ENCODE results near the gene BRSK1.
"Not testable (repeated sequence)": the region's sequence is repeated elsewhere in the genome, so short reads cannot be mapped to it uniquely, and the experiment has no call there.

BRSK1 gene

GRCh38 chr19:55306712-55307111, 22.9 kb downstream of the BRSK1 start:
- no peak for DNase-seq

DNA sequence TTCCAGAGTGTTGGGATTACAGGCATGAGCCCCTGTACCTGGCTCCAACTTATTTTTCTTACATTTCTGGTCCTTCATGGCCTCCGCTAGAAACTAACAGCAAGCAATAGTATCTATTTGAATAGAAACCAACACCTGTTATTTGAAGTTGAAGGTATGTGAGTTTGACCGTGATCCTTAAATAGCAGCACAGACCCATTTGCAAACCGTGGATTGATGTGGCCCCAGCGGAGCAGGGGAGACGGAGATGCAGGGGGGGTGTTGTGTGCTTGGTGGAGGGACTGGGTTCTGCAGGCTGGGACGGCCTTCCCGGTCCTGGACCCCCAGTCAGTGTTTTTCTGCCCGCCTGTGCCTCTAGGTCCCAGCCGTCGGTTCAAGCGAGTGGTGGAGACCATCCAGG, 24.5 kb downstream of the BRSK1 start:
- DNase-seq = no peak

- no peak for DNase-seq
These were observed 25.7 kb downstream of the BRSK1 start for GRCh38 chr19:55309448-55309847.

DNA sequence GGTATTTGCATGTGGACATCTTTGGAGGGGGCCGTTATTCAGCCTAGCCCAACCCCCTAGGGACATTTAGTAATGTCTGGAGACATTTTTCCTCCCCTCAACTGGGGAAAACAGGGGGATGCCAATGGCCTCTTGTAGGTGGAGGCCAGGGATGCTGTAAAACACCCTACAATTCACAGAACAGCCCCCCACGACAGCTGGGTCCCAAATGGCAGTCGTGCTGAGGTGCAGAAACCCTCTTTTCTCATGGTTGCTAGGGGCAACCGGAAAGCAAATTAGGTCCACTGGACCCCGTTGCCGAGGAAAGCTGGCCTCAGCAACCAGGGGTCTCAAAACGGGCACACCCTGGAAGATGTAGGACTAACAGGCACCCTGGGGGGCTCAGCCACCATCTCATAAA, 26.7 kb downstream of the BRSK1 start:
- DNase-seq = no peak

DNA sequence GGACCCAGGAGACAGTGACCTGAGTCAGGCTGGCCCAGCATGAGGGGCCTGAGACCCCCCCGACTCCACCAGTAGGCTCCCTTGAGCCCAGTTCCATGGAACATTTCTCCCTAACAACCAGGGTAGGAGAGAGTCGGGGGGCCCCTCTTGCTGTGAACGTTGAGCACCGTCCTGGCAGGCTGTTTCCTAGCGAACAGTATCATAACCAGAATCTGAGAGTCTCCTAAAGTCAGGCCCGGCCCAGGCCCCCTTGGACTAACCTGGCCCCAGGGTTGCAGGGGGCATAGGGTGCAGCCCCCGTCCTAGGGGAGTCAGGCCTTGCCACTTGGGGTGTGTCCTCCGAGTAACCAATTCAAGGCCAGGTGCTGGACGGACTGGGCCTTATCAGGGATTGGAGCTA, 27.6 kb downstream of the BRSK1 start:
- DNase-seq = no peak

- DNase-seq = no peak
These were observed 28.0 kb downstream of the BRSK1 start for GRCh38 chr19:55311797-55312196.

GRCh38 chr19:55312621-55313512, 29.1 kb downstream of the BRSK1 start:
- no peak for DNase-seq

GRCh38 chr19:55314396-55314795, 30.6 kb downstream of the BRSK1 start:
- no peak for DNase-seq

DNA sequence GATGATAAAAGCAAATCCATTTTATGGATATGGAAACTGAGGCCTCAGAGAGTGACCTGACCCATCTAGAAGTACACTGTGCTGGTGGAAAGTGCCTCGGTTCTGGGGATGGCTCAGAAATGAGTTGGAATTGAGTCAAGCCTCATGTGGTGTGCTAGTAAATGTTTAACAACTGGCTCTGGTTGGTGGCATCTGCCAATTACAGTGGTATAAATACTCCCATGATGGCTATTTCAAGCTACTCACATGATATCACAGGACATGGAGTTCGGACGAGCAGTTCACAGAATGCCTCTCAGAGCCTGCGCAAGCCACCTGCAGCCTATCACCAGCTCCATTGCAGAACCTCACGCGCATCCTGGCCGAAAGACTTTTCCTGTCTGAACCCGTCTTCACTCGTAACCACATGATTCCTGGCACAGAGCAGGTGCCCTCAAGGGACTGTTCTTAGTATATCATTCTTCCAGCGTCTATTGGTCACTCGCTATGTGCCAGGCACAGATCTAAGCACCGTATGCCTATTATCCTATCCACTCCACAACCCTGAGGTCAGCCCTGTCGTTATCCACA, 32.2 kb downstream of the BRSK1 start:
- no peak for DNase-seq

GRCh38 chr19:55316646-55317045, 32.8 kb downstream of the BRSK1 start:
- DNase-seq = no peak

- no peak for DNase-seq
These were observed 36.0 kb downstream of the BRSK1 start for GRCh38 chr19:55319785-55320184.

DNA sequence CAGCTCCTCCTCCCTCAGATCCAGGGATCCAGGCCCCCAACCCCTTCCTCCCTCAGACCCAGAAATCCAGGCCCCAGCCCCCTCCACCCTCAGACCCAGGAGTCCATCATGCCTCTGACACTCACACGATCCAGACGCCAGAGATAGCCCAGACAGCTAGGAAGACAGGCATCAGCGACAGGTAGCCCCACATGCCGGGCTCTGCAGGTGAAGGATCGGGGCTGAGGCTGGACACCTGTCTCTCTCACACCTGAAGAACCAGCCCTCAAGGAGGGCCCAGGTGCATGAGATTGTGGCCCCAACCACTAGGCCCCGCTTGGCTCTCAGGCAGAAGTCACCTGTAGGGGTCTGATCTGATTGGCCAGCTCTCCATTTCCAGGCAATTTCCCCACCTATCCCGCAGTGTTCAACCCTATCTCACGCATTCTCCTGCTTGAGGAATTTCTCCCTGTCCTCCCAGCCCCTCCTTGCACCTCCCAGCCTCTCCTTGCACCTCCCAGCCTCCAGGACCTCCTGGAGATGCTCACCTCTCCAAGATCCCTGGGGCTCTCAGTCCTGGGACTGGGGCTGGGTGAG, 37.1 kb downstream of the BRSK1 start:
- DNase-seq = no peak

DNA sequence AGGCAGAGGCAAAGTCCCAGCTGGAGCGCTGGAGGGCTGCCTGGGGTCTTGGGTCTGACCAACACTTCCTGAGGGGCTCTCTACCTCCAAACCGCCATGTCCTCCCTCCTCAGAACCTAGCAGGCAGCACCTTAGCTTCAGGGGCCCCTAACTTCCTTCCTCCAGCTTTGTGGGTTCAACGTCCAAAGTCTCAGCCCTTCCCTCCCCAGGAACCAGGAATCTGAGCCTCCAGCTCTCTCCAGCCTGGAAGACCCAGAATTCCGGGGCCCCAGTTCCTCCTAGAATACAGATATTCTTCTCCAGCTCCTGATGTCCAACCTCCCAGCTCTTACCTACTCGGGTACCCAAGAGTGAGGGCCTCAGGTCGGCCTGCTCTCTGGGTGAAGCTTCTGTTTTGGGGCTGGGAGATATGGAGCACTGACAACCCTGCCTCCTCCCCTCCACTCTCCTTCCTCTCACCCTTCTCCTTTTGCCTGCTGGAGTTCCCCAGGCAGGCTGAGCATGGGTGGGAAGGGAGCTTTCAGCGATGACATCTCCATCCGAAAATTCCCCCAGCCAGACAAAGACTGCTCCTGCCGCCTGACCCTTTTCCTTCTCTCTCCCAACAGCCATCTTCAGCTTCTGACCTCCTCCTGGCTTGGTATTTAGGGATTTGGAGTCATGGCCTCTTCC, 37.8 kb downstream of the BRSK1 start:
- no peak for DNase-seq

GRCh38 chr19:55322204-55322885, 38.5 kb downstream of the BRSK1 start:
- DNase-seq = no peak

DNA sequence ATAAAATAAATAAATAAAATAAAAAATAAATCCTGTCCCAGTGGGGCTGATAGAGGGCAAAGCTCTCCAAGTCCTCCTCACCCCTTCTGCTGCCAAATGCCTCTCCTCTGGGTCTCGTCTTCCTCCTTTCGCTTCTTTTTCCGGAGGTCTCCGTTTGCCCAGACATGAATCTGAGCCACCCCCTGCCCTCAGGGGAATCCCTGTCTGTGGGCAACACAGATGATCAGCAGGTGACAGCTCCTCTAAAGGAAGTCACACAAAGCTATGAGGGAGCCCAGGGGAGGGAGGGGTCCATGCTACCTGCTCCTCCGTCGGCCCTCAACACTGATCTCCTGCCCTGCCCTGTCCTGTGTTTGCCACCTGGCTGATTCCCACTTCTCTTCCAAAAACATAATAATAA, 40.9 kb downstream of the BRSK1 start:
- DNase-seq = no peak

- no peak for DNase-seq
These were observed 41.4 kb downstream of the BRSK1 start, which contains the start of gene TMEM150B for GRCh38 chr19:55325172-55325571. TMEM150B (minus strand) TSS chr19:55325341; CDS start chr19:55321036, 4,305 bp downstream.

DNA sequence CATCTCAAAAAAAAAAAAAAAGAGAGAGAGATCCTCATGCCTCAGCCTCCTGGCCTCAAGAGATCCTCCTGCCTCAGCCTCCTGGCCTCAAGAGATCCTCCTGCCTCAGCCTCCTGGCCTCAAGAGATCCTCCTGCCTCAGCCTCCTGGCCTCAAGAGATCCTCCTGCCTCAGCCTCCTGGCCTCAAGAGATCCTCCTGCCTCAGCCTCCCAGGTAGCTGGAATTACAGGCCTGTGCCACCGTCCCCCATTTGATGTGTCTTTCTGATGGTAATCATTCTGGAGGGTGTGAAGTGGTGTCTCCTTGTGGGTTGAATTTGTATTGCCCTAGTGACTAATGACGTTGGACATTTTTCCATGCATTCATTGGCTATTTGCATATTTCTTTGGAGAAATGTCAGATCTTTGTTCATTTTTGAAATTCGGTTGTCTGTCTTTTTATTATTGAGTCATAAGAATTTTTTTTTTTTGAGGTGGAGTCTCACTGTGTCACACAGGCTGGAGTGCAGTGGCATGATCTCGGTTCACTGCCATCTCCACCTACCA, 45.0 kb downstream of the BRSK1 start:
- DNase-seq = not testable (repeated sequence)

DNA sequence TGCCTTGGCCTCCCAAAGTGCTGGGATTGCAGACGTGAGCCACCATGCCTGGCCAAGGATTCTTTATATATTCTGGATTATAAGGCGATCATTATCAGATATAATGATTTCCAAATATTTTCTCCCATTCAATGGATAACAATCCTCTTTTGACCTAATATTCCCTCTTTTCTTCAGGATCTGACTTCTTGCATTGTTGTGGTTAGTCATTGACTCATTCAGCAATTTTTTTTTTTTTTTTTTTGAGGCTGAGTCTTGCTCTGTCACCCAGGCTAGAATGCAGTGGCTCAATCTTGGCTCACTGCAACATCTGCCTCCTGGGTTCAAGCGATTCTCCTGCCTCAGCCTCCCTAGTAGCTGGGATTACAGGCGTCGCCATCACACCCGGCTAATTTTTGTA, 46.0 kb downstream of the BRSK1 start:
- DNase-seq = not testable (repeated sequence)

DNA sequence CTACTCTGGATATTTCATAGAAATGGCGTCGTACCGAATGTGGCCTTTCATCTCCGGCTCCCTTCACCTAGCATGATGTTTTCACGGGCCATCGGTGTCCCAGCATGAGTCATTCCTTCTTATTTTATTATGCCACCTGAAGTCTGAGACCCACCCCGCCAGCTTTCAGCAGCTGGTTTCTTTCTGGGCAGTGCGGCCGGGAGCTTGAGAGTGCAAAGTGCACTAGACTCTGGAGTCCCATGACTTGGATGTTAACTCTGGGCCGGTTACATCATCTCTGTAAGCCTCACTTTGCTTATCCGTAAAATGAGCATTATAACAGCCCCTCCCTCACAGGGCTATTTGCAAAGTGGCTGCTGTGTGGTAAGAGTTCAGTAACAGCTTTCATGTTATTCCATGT, 50.1 kb downstream of the BRSK1 start:
- no peak for DNase-seq

GRCh38 chr19:55336101-55336500, 52.3 kb downstream of the BRSK1 start:
- no peak for DNase-seq

- peak; percentile 100 for DNase-seq
These were observed 55.5 kb downstream of the BRSK1 start, which contains the start of gene KMT5C for GRCh38 chr19:55339105-55339888. KMT5C (plus strand) TSS chr19:55339876; CDS start chr19:55341937, 2,061 bp downstream.

Measured in activated effector memory CD4-positive, alpha-beta T cell treated with Interleukin-2 at 50 U/mL for 16 hours (primary cell).